HG03439 (cell line): Measurements from ENCODE around the gene QRICH2.
"Not testable (repeated sequence)": the region's sequence is repeated elsewhere in the genome, so short reads cannot be mapped to it uniquely, and the experiment has no call there.

Source experiments
- ATAC-seq: cut with Tn5 transposase; IDR thresholded peaks from one replicate; pipeline ENCODE4 v1.9.1; 2021; ENCODE audit warnings: mild to moderate bottlenecking, moderate library complexity; ENCODE audit not compliant: unreplicated experiment

QRICH2 gene

DNA sequence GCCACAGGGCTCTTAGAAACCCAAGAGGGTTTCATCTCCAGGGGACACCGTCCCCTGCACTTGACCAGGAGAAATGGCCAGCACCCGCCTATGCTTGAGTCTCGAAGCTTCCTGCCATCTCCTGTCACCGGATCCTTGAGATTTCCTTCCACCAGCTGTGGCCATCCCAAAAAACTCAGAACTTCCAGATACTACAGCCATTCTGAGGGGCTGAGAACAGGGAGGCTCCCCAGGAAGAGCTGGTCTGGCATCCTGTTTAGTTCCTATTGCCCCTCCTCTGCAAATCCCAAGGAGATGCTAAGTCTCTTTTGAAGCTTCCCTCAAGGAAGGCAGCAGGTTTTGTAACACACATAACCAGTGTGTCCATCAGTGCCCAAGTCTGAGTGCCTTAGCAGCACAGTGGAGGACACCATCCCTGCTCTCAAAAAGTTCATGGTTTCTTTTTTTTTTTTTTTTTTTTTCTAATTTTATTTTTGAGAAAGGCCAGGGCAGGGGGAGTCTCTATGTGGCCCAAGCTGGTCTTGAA is 41.0 kb downstream of the QRICH2 start:
- no peak for ATAC-seq

- ATAC-seq, result no peak
Measured at GRCh38 chr17:76266244-76266938, 41.7 kb downstream of the QRICH2 start.

DNA sequence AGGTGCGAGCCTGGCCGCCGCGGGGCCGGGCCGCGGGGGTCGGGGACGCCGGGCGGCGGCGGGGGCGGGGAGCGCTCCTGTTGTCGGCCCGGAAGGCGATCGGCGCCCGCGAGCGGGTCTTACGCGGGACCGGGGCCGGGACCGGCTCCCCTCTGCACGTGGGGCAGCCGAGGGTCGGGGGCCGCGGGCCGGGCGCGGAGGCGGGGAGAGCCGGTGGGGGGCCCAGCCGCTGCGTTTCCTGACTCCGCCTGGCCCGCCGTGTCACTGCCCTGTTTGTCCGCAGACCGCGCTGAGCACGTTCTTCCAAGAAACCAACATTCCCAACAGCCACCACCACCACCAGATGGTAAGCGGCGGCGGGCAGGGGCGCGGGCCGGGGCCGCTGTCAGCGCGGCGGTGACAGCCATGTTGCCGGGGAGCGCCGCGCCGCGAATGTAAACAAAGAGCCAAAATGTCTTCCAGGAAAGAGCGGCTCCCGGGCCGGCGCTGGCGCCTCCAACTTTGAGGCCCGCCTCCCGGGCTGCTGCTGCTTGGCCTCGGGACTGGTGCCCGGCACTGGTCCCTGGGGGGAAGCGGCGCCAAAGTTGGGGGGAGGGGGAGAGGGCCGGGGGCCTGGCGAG is 42.3 kb downstream of the QRICH2 start:
- no peak for ATAC-seq

GRCh38 chr17:76264755-76265623 is 43.1 kb downstream of the QRICH2 start, which contains the start of gene UBALD2:
UBALD2 (plus strand) TSS chr17:76265348; CDS start chr17:76265506, 158 bp downstream.
- peak; percentile 70 for ATAC-seq

DNA sequence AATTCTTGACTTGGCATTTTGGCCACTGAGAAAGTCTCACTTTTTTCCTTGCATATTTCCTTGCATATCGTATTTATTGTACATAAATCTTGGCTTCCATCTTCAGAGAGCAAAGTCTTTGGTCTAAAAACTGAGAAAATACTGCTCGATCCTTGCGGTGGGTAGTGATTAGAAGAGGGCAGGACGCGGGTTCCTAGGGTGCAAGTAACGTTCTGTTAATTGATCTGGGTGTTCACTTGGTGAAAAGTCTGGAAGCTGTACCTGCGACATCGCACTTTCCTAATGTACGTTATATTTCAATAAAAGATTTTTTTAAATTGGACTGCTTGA is 43.7 kb downstream of the QRICH2 start:
- peak; percentile 1 for ATAC-seq

GRCh38 chr17:76263896-76264295 is 44.2 kb downstream of the QRICH2 start:
- no peak for ATAC-seq

DNA sequence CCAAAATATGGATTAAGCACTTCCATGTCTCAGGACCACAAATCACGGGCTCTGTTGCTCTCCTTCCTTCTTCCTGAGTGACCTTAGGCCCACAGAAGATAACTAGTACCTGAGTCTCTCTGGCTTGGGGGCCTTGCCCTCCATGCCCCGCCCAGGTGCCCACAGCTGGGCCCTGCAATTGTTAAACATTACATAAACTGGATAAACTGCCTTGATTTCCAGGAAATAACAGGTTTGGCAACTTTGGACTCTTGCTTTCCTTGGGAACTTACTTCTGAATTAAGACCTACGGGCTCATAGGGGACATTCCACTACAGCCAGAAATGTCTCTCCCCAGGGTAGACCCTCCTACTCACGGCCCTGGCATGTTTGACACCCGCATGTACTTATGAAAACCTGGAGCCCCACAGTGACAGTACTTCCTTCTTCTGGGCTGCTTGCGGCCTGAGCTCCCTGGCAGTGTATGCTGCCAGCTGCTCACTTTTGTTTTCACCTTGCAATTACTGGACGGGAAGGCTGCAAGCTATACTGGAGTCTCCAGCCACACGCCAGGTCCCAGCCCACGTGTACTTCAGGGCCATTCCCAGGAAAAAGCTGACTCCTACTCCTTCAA is 45.2 kb downstream of the QRICH2 start:
- ATAC-seq, result no peak

DNA sequence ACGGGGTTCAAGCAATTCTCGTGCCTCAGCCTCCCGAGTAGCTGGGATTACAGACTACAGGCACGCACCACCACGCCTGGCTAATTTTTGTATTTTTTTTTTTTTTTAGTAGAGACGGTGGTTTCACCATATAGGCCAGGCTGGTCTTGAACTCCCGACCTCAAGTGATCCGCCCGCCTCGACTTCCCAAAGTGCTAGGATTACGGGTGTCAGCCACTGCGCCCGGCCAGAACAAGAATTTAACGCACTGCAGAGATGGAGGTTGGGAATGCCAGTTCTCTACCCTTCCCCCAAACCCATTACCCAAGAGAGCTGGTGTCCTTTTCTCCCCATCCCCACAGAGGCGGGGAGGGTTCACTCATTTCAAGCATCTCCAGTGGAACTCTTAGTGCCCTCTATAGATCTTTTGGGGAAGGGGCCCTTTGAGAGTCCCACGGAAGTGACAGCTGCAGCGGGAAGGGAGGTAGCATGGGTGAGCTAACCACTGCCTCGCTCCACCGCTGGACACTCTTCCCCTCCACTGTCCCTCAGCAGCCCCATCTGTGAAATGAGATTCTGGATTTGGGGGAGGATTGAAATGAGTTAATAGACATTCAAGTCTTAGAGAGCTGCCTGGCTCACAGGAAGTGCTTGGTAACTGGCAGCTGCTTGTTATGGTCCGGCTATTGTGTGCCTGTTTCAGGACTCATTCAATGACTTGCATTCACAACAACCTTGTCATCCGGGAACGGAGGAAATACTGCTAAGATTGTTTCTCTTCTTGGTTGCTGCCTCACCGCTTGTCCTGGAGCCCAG is 46.5 kb downstream of the QRICH2 start:
- ATAC-seq, result no peak

DNA sequence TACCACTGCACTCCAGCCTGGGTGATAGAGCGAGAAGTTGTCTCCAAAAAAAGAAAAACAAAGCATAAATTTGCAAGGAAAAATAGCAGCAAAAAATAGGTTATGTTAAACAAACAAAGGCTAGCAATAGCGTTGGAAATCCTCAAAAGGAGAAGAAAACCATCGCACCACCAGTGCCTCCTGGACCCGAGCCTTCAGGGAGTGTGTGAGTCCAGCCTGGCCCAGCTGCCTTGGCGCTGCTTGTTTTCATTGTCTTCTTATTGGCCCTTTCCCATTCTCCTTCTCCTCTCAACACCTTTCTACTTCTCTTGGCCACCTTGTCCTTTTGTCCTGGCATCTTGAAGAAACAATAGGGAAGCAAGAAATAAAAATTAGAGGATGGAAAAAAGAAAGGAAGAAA is 47.4 kb downstream of the QRICH2 start:
- no peak for ATAC-seq

DNA sequence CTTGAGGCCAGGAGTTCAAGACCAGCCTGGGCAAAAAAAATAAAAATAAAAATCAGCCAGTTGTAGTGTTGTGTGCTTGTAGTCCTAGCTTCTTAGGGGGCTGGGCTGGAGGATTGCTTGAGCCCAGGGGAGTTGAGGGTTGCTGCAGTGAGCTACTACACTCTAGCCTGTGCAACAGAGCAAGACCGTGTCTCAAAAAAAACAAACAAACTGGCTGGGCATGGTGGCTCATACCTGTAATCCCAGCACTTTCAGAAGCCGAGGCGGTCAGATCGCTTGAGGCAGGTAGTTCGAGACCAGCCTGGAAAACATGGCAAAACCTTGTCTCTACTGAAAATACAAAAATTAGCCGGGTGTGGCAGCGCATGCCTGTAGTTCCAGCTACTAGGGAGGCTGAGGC is 47.9 kb downstream of the QRICH2 start:
- ATAC-seq, result no peak

- not testable (repeated sequence) for ATAC-seq
Measured at GRCh38 chr17:76256430-76257050, 51.5 kb downstream of the QRICH2 start.

GRCh38 chr17:76255801-76256429 is 52.2 kb downstream of the QRICH2 start:
- no peak for ATAC-seq

- ATAC-seq, result no peak
Measured at GRCh38 chr17:76254275-76254674, 53.8 kb downstream of the QRICH2 start.

DNA sequence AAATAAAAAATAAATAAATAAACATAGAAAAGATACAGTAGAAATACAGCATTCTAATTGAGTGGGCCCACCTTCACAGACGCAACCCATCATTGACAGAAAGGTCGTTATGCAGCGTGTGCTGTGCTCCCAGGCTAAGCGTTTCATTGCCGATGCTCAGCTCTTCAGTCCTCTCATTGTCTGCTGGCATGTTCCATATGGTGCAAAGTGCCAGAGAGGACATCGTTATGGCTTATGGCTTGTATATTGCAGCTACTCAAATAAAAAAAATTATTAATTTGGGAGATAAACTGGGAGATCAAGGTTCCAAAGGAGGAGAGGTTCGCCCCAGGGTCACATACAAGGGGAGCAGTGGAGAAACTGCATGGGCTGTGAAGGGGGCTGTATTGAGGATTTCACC is 54.2 kb downstream of the QRICH2 start:
- ATAC-seq, result no peak

DNA sequence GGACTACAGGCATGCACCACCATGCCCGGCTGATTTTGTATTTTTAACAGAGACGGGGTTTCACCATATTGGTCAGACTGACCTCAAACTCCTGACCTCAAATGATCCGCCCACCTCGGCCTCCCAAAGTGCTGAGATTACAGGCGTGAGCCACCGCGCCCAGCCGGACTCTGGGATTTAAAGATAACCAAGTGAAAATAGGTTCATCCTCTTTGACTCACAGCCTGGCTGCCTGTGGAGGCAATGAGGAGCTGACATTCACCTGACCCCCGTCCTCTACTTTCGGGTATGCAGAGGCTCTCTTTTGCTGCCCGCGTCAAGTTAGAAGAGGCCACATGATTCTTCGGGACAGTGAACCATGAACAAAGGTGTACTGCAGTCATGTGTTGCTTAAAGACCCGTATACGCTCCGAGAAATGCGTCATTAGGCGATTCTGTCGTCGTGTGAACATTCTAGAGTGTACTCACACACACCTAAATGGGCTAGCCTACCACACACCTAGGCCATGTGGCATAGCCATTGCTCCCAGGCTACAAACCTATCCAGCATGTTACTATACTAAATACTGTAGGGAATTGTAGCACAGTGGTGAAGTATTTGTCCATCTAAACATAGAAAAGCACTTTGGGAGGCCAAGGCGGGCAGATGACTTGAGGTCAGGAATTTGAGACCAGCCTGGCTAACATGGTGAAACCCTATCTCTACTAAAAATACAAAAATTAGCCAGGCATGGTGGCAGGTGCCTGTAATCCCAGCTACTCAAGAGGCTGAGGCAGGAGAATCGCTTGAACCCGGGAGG is 54.9 kb downstream of the QRICH2 start:
- not testable (repeated sequence) for ATAC-seq

GRCh38 chr17:76252040-76252954 is 55.8 kb downstream of the QRICH2 start:
- no peak for ATAC-seq

DNA sequence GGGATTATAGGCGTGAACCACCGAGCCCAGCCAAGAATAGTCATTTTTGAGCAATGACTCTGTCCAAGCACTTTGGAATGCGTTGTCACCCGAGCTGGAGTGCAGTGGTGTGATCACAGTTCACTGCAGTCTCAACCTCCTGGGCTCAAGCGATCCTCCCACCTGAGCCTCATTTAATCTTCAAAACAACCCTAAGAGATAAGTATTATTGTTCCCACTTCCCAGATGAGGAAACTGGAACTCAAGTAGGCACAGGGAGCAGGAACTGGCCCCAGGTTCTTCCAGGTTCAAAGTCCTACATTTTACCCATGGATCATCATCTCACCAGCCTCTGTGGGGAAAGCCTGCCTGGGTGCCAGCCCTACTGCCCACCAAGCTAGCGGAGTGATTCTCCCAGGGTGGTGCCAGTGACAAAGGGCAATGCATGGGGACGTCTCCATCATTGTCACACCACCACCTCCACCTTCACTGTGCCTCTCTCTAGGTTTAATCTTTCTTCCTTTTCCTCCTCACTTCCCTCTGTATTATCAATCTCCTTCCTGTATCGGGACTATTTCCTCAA is 56.5 kb downstream of the QRICH2 start:
- ATAC-seq, result no peak
